ENCODE measurements around the gene TMEM132C. TPM values are rescaled to one million over a fixed set of nuclear protein-coding genes. Genes with fewer than 3 reads are reported as not detected.

The TMEM132C gene
- total and polyA plus RNA-seq, 5 donors, result 4.9 to 16.3 (median 9.4) TPM

- no peak for ATAC-seq
Observed at GRCh38 chr12:128745772-128746689, 479.1 kb downstream of the TMEM132C start.

GRCh38 chr12:128747441-128747840, 480.5 kb downstream of the TMEM132C start:
- ATAC-seq (no peak), DNase-seq (no peak)
- Histone ChIP-seq H3K4me1 (ENCODE audit: control insufficient read depth, insufficient read depth, low read length) (no peaks in the 10 kb centered on the region), H3K9me3 (ENCODE audit: control insufficient read depth, low read length) (no peaks in the 10 kb centered on the region), H3K4me3 (ENCODE audit: low read length) (no peak overlapping the region), H3K27ac (ENCODE audit: low read length) (no peak overlapping the region), H3K27me3 (ENCODE audit: control insufficient read depth, insufficient read depth) (no peaks in the 10 kb centered on the region)
- intact Hi-C loops (cut with DNase I), result no loop called here
- 66% methylated on average over 13 of the region's 13 CpGs for WGBS

More at GRCh38 chr12:128745772-128746689, 479.1 kb downstream of the TMEM132C start:
- Histone ChIP-seq H3K4me3 (ENCODE audit: low read length) (no peak overlapping the region), H3K27ac (ENCODE audit: low read length) (no peak overlapping the region), H3K27me3 (ENCODE audit: control insufficient read depth, insufficient read depth) (no peaks in the 10 kb centered on the region), H3K9me3 (ENCODE audit: control insufficient read depth, low read length) (no peaks in the 10 kb centered on the region), H3K4me1 (ENCODE audit: control insufficient read depth, insufficient read depth, low read length) (no peaks in the 10 kb centered on the region)
- DNase-seq, result no peak
- WGBS, result 69% methylated on average over 11 of the region's 11 CpGs
- intact Hi-C loops (cut with DNase I), result no loop called here

- DNase-seq (no peak), ATAC-seq (no peak)
- 71% methylated on average over 5 of the region's 5 CpGs for WGBS
- no peaks in the 10 kb centered on the region for H3K4me1 ChIP-seq (ENCODE audit: control insufficient read depth, insufficient read depth, low read length)
- no peak overlapping the region for H3K27ac ChIP-seq (ENCODE audit: low read length)
- intact Hi-C loops (cut with DNase I), result no loop called here
- H3K27me3 ChIP-seq (ENCODE audit: control insufficient read depth, insufficient read depth), result no peaks in the 10 kb centered on the region
- H3K9me3 ChIP-seq (ENCODE audit: control insufficient read depth, low read length), result no peaks in the 10 kb centered on the region
- H3K4me3 ChIP-seq (ENCODE audit: low read length), result no peak overlapping the region
Observed at GRCh38 chr12:128752386-128752785, 485.4 kb downstream of the TMEM132C start.

GRCh38 chr12:128753438-128753837, 486.5 kb downstream of the TMEM132C start:
- 40% methylated on average over 4 of the region's 4 CpGs for WGBS

GRCh38 chr12:128754275-128754674, 487.3 kb downstream of the TMEM132C start:
- no peak overlapping the region for H3K27ac ChIP-seq (ENCODE audit: low read length)
- no peaks in the 10 kb centered on the region for H3K4me1 ChIP-seq (ENCODE audit: control insufficient read depth, insufficient read depth, low read length)
- ATAC-seq (no peak), DNase-seq (no peak)
- no peaks in the 10 kb centered on the region for H3K27me3 ChIP-seq (ENCODE audit: control insufficient read depth, insufficient read depth)
- intact Hi-C loops (cut with DNase I), result no loop called here
- no peaks in the 10 kb centered on the region for H3K9me3 ChIP-seq (ENCODE audit: control insufficient read depth, low read length)
- 71% methylated on average over 3 of the region's 3 CpGs for WGBS
- H3K4me3 ChIP-seq (ENCODE audit: low read length), result no peak overlapping the region

More at GRCh38 chr12:128753438-128753837, 486.5 kb downstream of the TMEM132C start:
- no peaks in the 10 kb centered on the region for H3K9me3 ChIP-seq (ENCODE audit: control insufficient read depth, low read length)
- H3K4me1 ChIP-seq (ENCODE audit: control insufficient read depth, insufficient read depth, low read length), result no peaks in the 10 kb centered on the region
- DNase-seq (no peak), ATAC-seq (no peak)
- H3K27me3 ChIP-seq (ENCODE audit: control insufficient read depth, insufficient read depth), result no peaks in the 10 kb centered on the region
- intact Hi-C loops (cut with DNase I), result no loop called here
- H3K4me3 ChIP-seq (ENCODE audit: low read length), result no peak overlapping the region
- H3K27ac ChIP-seq (ENCODE audit: low read length), result no peak overlapping the region

- Histone ChIP-seq H3K9me3 (ENCODE audit: control insufficient read depth, low read length) (no peaks in the 10 kb centered on the region), H3K4me1 (ENCODE audit: control insufficient read depth, insufficient read depth, low read length) (no peaks in the 10 kb centered on the region), H3K27ac (ENCODE audit: low read length) (no peak overlapping the region), H3K4me3 (ENCODE audit: low read length) (no peak overlapping the region), H3K27me3 (ENCODE audit: control insufficient read depth, insufficient read depth) (no peaks in the 10 kb centered on the region)
- WGBS, result 76% methylated on average over 4 of the region's 4 CpGs
- DNase-seq (no peak), ATAC-seq (no peak)
- intact Hi-C loops (cut with DNase I), result no loop called here
Observed at GRCh38 chr12:128755566-128755965, 488.6 kb downstream of the TMEM132C start.

Small RNAs within 50 kb of the gene (microRNA-seq; reads per million reads assigned to microRNA genes)
- gene MIR3612, result 1.3 to 1.6 reads per million in 2 donors
- gene MIR4419B, result 0 reads per million in 2 donors
